ENCODE data around the gene PAQR8. TPM values are rescaled to one million over a fixed set of nuclear protein-coding genes. Genes with fewer than 3 reads are reported as not detected.

The PAQR8 gene
- total and polyA plus RNA-seq, 2 of the 13 experiments (the other 11 are each of a cell fraction or from before 2014, with no cell fraction given): 37.7 to 50.7 TPM

DNA sequence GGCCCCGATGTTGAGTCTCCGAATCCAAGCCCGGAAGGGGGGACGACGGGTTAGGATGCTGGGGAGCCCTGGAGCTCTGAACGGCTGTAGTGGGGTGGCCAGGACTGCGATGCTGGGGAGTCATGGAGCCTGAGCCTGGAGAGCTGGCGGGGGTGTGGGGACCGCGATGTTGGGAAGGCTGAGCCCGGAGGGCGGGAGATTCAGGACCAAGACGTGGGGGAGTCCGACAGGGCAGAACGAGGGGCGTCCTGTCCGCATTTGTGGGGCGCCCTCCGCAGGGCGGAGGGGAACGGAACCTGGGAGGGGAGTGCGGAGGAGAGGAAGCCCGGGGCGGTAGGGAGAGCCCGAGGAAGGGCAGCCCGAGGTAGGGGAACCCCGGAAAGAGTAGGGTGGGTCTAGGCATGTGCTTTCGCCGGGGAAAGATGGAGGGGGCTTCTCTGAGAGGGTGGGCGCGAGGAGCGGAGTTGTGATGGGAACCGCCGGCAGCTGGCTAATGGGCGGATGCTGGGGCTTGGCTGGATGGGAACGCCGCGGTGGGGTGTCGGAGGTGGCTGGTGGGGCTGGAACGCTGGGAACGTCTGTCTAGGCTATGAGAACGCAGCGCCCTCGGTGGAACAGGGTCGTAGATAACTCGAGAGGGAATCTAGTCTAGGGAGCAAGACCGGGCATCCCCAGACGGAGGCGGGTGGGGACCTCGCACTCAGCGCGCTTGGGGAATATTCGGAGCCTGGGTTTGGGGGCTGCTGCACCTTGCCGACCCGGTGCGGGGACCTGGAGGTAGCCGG, 684 bp downstream of the PAQR8 start (continued):
- TF ChIP-seq ZFAT (CRISPR knock-in tag; conservative IDR thresholded peaks at IDR 0.05) (no peak), ZBTB21 (CRISPR knock-in tag; IDR thresholded peaks at IDR 0.05) (no peak), ARNTL (CRISPR knock-in tag; IDR thresholded peaks at IDR 0.05) (no peak), ZNF674 (CRISPR knock-in tag; IDR thresholded peaks at IDR 0.05; ENCODE audit: low read depth) (no peak), FOXP1 (IDR thresholded peaks at IDR 0.05) (no peak), FOXP1 (CRISPR knock-in tag; IDR thresholded peaks at IDR 0.05) (no peak), KLF12 (CRISPR knock-in tag; IDR thresholded peaks at IDR 0.05; ENCODE audit: borderline replicate concordance) (no peak), ZNF83 (CRISPR knock-in tag; IDR thresholded peaks at IDR 0.05; ENCODE audit: borderline replicate concordance) (0 out of 2 replicates have a peak, but pooled peaks have one; percentile 29), ZNF839 (CRISPR knock-in tag; IDR thresholded peaks at IDR 0.05; ENCODE audit: borderline replicate concordance) (no peak), MTA3 (CRISPR knock-in tag; IDR thresholded peaks at IDR 0.05) (no peak), JUN (CRISPR knock-in tag; IDR thresholded peaks at IDR 0.05) (no peak), ZNF773 (CRISPR knock-in tag; IDR thresholded peaks at IDR 0.05; ENCODE audit: borderline replicate concordance) (no peak), TMF1 (CRISPR knock-in tag; IDR thresholded peaks at IDR 0.05; ENCODE audit: low read depth) (no peak; the same call in 1 of the 2 replicates), NCOA1 (CRISPR knock-in tag; IDR thresholded peaks at IDR 0.05) (peak; percentile 85; the same call in 1 of the 2 replicates), ZMAT3 (CRISPR knock-in tag; conservative IDR thresholded peaks at IDR 0.05) (0 out of 2 replicates have a peak, but pooled peaks have one; percentile 60), ZNF891 (CRISPR knock-in tag; IDR thresholded peaks at IDR 0.05) (0 out of 2 replicates have a peak, but pooled peaks have one; percentile 10), ZNF430 (CRISPR knock-in tag; IDR thresholded peaks at IDR 0.05) (peak; percentile 31; the same call in 1 of the 2 replicates), HOXA5 (CRISPR knock-in tag; IDR thresholded peaks at IDR 0.05) (peak; percentile 20; the same call in 1 of the 2 replicates), HDAC6 (IDR thresholded peaks at IDR 0.05; ENCODE audit: low read depth, low read length) (no peak), ZKSCAN5 (CRISPR knock-in tag; IDR thresholded peaks at IDR 0.05) (no peak)
- TF ChIP-seq, protein P1, sequence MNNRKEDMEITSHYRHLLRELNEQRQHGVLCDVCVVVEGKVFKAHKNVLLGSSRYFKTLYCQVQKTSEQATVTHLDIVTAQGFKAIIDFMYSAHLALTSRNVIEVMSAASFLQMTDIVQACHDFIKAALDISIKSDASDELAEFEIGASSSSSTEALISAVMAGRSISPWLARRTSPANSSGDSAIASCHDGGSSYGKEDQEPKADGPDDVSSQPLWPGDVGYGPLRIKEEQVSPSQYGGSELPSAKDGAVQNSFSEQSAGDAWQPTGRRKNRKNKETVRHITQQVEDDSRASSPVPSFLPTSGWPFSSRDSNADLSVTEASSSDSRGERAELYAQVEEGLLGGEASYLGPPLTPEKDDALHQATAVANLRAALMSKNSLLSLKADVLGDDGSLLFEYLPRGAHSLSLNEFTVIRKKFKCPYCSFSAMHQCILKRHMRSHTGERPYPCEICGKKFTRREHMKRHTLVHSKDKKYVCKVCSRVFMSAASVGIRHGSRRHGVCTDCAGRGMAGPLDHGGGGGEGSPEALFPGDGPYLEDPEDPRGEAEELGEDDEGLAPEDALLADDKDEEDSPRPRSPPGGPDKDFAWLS (CRISPR knock-in tag; IDR thresholded peaks at IDR 0.05; ENCODE audit: borderline replicate concordance): 0 out of 2 replicates have a peak, but pooled peaks have one; percentile 80
- TF ChIP-seq, protein P2, sequence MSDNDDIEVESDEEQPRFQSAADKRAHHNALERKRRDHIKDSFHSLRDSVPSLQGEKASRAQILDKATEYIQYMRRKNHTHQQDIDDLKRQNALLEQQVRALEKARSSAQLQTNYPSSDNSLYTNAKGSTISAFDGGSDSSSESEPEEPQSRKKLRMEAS (IDR thresholded peaks at IDR 0.05): no peak
- TF ChIP-seq, protein P3, sequence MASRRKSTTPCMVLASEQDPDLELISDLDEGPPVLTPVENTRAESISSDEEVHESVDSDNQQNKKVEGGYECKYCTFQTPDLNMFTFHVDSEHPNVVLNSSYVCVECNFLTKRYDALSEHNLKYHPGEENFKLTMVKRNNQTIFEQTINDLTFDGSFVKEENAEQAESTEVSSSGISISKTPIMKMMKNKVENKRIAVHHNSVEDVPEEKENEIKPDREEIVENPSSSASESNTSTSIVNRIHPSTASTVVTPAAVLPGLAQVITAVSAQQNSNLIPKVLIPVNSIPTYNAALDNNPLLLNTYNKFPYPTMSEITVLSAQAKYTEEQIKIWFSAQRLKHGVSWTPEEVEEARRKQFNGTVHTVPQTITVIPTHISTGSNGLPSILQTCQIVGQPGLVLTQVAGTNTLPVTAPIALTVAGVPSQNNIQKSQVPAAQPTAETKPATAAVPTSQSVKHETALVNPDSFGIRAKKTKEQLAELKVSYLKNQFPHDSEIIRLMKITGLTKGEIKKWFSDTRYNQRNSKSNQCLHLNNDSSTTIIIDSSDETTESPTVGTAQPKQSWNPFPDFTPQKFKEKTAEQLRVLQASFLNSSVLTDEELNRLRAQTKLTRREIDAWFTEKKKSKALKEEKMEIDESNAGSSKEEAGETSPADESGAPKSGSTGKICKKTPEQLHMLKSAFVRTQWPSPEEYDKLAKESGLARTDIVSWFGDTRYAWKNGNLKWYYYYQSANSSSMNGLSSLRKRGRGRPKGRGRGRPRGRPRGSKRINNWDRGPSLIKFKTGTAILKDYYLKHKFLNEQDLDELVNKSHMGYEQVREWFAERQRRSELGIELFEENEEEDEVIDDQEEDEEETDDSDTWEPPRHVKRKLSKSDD (CRISPR knock-in tag; IDR thresholded peaks at IDR 0.05; ENCODE audit: low read depth): no peak
- TF ChIP-seq, protein P4, sequence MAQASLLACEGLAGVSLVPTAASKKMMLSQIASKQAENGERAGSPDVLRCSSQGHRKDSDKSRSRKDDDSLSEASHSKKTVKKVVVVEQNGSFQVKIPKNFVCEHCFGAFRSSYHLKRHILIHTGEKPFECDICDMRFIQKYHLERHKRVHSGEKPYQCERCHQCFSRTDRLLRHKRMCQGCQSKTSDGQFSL (CRISPR knock-in tag; IDR thresholded peaks at IDR 0.05): no peak
- TF ChIP-seq, protein P5, sequence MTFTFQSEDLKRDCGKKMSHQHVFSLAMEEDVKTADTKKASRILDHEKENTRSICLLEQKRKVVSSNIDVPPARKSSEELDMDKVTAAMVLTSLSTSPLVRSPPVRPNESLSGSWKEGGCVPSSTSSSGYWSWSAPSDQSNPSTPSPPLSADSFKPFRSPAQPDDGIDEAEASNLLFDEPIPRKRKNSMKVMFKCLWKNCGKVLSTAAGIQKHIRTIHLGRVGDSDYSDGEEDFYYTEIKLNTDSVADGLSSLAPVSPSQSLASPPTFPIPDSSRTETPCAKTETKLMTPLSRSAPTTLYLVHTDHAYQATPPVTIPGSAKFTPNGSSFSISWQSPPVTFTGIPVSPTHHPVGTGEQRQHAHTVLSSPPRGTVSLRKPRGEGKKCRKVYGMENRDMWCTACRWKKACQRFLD (CRISPR knock-in tag; IDR thresholded peaks at IDR 0.05; ENCODE audit: borderline replicate concordance): no peak
